SU-DHL-6 (cell line): ENCODE measurements around the gene ATP10A.

Source experiments
- H2AFZ ChIP-seq: fragments of 200-600 bp; sonication (generic); 2 replicates; pipeline ENCODE4 v1.6.1; 2014; ENCODE audit warnings: low read depth, mild to moderate bottlenecking, moderate library complexity, mixed read lengths, antibody characterized with exemption, low read length; ENCODE audit not compliant: severe bottlenecking
- H3F3A ChIP-seq: fragments of 200-600 bp; shearing (Covaris generic); 2 replicates; pipeline ENCODE4 v1.6.0; 2016; ENCODE audit warnings: antibody characterized with exemption, mild to moderate bottlenecking; ENCODE audit not compliant: insufficient read depth
- H3K27ac ChIP-seq: fragments of 200-600 bp; sonication (generic); 2 replicates; pipeline ENCODE4 v1.5.1; 2016; ENCODE audit warnings: low read depth, mild to moderate bottlenecking, low read length, moderate library complexity, mixed read lengths
- H3K27me3 ChIP-seq: fragments of 200-600 bp; sonication (generic), shearing (Covaris generic); 2 replicates; pipeline ENCODE4 v1.6.0; 2014; ENCODE audit warnings: mild to moderate bottlenecking, low read length
- H3K36me3 ChIP-seq: fragments of 200-600 bp; sonication (generic); 2 replicates; pipeline ENCODE4 v1.6.1; 2014; ENCODE audit warnings: mild to moderate bottlenecking, low read length, mixed read lengths
- H3K4me2 ChIP-seq: fragments of 300-600, 200-600 bp; shearing (Covaris generic), sonication (generic); 2 replicates; pipeline ENCODE4 v1.6.0; 2014; ENCODE audit warnings: low read length, low read depth, mild to moderate bottlenecking; ENCODE audit not compliant: poor library complexity, severe bottlenecking
- H3K4me3 ChIP-seq: fragments of 200-600 bp; sonication (generic); 2 replicates; pipeline ENCODE4 v1.5.1; 2014; ENCODE audit warnings: antibody characterized with exemption, low read length, mild to moderate bottlenecking, mixed read lengths; ENCODE audit not compliant: insufficient read depth, poor library complexity, severe bottlenecking
- H3K79me2 ChIP-seq: fragments of 200-600 bp; sonication (generic); 2 replicates; pipeline ENCODE4 v1.6.1; 2014; ENCODE audit warnings: mild to moderate bottlenecking, low read length, moderate library complexity; ENCODE audit not compliant: insufficient read depth
- H3K9ac ChIP-seq: fragments of 200-600 bp; sonication (generic); 2 replicates; pipeline ENCODE4 v1.7.0; 2014; ENCODE audit warnings: mild to moderate bottlenecking, low read length
- H3K9me2 ChIP-seq: fragments of 200-600 bp; sonication (generic); replicated peaks from 2 replicates; pipeline ENCODE4 v1.6.1; 2014; ENCODE audit warnings: low read length; ENCODE audit not compliant: insufficient read depth
- H3K9me3 ChIP-seq: fragments of 200-600 bp; sonication (generic); 2 replicates; pipeline ENCODE4 v1.6.1; 2014; ENCODE audit warnings: low read length, mixed read lengths; ENCODE audit not compliant: insufficient read depth
- H4K20me1 ChIP-seq: fragments of 200-600 bp; sonication (generic); 2 replicates; pipeline ENCODE4 v1.6.1; 2014; ENCODE audit warnings: low read depth, mild to moderate bottlenecking, antibody characterized with exemption, low read length, moderate library complexity, mixed read lengths
- CTCF ChIP-seq: fragments of 200-600 bp; sonication (generic); IDR thresholded peaks from one replicate; pipeline ENCODE4 v1.5.1; 2017; ENCODE audit warnings: antibody characterized with exemption, mild to moderate bottlenecking, low read length, moderate library complexity; ENCODE audit not compliant: insufficient read depth, poor library complexity, severe bottlenecking
- EZH2phosphoT487 ChIP-seq: fragments of 200-600 bp; sonication (generic), shearing (Covaris generic); conservative IDR thresholded peaks from 2 replicates; pipeline ENCODE4 v1.6.1; 2018; ENCODE audit warnings: mild to moderate bottlenecking, antibody characterized with exemption, low read length, moderate library complexity, mixed read lengths

The ATP10A gene

GRCh38 chr15:25684521-25685431, 178.4 kb downstream of the ATP10A start:
- no peak overlapping the region for H3K4me3 ChIP-seq
- no peaks in the 10 kb centered on the region for H3F3A ChIP-seq
- no peak overlapping the region for H3K27ac ChIP-seq
- H3K9me2 ChIP-seq = no peaks in the 10 kb centered on the region
- no peak overlapping the region for H3K4me2 ChIP-seq
- no peaks in the 10 kb centered on the region for H3K27me3 ChIP-seq
- H3K9me3 ChIP-seq = no peaks in the 10 kb centered on the region
- TF ChIP-seq CTCF (no peak), EZH2phosphoT487 (no peak)
- no peak overlapping the region for H2AFZ ChIP-seq
- no peaks in the 10 kb centered on the region for H4K20me1 ChIP-seq
- H3K79me2 ChIP-seq = no peaks in the 10 kb centered on the region
- no peak overlapping the region for H3K9ac ChIP-seq
- H3K36me3 ChIP-seq = no peaks in the 10 kb centered on the region

GRCh38 chr15:25683911-25684310, 179.2 kb downstream of the ATP10A start:
- TF ChIP-seq EZH2phosphoT487 (no peak), CTCF (no peak)
- Histone ChIP-seq H3K79me2 (no peaks in the 10 kb centered on the region), H3K9me2 (no peaks in the 10 kb centered on the region), H3K4me3 (no peak overlapping the region), H3K9me3 (no peaks in the 10 kb centered on the region), H3K4me2 (no peak overlapping the region), H3K27ac (no peak overlapping the region), H4K20me1 (no peaks in the 10 kb centered on the region), H3F3A (no peaks in the 10 kb centered on the region), H3K9ac (no peak overlapping the region), H2AFZ (no peak overlapping the region), H3K36me3 (no peaks in the 10 kb centered on the region), H3K27me3 (no peaks in the 10 kb centered on the region)

- no peaks in the 10 kb centered on the region for H4K20me1 ChIP-seq
- TF ChIP-seq EZH2phosphoT487 = no peak
- TF ChIP-seq CTCF = no peak
- no peak overlapping the region for H3K27ac ChIP-seq
- H3K9me2 ChIP-seq = no peaks in the 10 kb centered on the region
- H3K27me3 ChIP-seq = no peaks in the 10 kb centered on the region
- H3F3A ChIP-seq = no peaks in the 10 kb centered on the region
- H3K9ac ChIP-seq = no peak overlapping the region
- no peak overlapping the region for H3K4me3 ChIP-seq
- H3K79me2 ChIP-seq = no peaks in the 10 kb centered on the region
- H3K36me3 ChIP-seq = no peaks in the 10 kb centered on the region
- H3K9me3 ChIP-seq = no peaks in the 10 kb centered on the region
- H2AFZ ChIP-seq = no peak overlapping the region
- H3K4me2 ChIP-seq = no peak overlapping the region
Measured at GRCh38 chr15:25683415-25683814, 179.7 kb downstream of the ATP10A start.
